22Rv1 (cell line): Measurements from ENCODE around the gene MAST4.

Source experiments
- ZFX ChIP-seq: fragments of 450-650 bp; IDR thresholded peaks from 2 replicates; pipeline ENCODE4 v1.6.1; 2017; ENCODE audit warnings: antibody characterized with exemption, borderline replicate concordance
- TF ChIP-seq, protein P1 (sequence below): fragments of 450-650 bp; IDR thresholded peaks from 2 replicates; pipeline ENCODE4 v1.5.1; 2017; ENCODE audit warnings: mild to moderate bottlenecking

DNA sequence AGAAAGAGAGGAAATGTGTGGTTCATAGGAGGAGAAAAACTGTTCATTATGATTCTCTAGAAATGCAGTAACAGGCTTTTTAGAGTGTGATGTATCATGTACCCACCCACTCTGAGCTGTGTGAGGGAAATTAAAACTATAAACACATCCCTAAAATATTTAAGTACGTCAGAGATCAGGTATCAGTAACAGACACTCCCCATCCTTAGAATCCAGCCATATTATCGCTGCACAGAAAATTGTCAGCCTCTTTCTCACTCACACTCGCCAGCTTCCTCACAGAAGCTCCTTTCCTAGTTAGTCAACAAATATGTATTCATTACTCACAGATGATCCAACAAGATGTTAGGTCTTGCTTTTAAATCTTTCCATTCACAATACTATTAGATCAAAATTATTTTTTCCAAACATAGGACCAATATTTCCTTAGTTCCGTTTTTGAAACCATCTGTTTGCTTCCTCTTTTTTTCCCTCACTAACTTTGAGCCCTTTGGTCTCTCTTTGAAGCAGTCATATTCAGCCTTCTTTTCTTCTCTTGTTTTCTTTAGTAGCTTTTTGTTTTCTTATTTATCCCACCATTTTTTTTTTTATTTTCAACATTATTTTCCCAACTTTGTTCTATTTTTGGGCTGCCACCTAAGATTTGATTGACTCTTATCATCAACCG is 13.6 kb upstream of the MAST4 start:
- TF ChIP-seq, protein P1, sequence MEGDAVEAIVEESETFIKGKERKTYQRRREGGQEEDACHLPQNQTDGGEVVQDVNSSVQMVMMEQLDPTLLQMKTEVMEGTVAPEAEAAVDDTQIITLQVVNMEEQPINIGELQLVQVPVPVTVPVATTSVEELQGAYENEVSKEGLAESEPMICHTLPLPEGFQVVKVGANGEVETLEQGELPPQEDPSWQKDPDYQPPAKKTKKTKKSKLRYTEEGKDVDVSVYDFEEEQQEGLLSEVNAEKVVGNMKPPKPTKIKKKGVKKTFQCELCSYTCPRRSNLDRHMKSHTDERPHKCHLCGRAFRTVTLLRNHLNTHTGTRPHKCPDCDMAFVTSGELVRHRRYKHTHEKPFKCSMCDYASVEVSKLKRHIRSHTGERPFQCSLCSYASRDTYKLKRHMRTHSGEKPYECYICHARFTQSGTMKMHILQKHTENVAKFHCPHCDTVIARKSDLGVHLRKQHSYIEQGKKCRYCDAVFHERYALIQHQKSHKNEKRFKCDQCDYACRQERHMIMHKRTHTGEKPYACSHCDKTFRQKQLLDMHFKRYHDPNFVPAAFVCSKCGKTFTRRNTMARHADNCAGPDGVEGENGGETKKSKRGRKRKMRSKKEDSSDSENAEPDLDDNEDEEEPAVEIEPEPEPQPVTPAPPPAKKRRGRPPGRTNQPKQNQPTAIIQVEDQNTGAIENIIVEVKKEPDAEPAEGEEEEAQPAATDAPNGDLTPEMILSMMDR, result no peak
- no peak for TF ChIP-seq ZFX
